ENCODE results near the gene KCNK3.

KCNK3 gene
- total RNA-seq, result 0 to 0.07 (median 0) reads per million in 9 experiments

GRCh38 chr2:26692279-26692896, at the start of gene KCNK3:
Gene KCNK3, plus strand, starts transcription at chr2:26692722. Its CDS starts 154 bp downstream, at chr2:26692876.
- H3K4me3 Mint-ChIP-seq, result peak within 1 kb of the TSS in 1 of 2 donors; percentile 39
- peaks cover 0 to 2% of the 10 kb centered on the region in 2 donors for H3K4me1 Mint-ChIP-seq (ENCODE audit: low read depth in 2 of 2)
- H3K36me3 Mint-ChIP-seq (ENCODE audit: insufficient read depth), result no peaks in the 10 kb centered on the region
- DNase-seq (peak; percentile 5 to 24 (median 11)), ATAC-seq (replicated peaks) (peak; percentile 83)
- no peaks in the 10 kb centered on the region for H3K9me3 Mint-ChIP-seq
- H3K27ac Mint-ChIP-seq, result no peak within 1 kb of the TSS
- H3K27me3 Mint-ChIP-seq, result peaks cover 68 to 95% of the 10 kb centered on the region in 2 donors

DNA sequence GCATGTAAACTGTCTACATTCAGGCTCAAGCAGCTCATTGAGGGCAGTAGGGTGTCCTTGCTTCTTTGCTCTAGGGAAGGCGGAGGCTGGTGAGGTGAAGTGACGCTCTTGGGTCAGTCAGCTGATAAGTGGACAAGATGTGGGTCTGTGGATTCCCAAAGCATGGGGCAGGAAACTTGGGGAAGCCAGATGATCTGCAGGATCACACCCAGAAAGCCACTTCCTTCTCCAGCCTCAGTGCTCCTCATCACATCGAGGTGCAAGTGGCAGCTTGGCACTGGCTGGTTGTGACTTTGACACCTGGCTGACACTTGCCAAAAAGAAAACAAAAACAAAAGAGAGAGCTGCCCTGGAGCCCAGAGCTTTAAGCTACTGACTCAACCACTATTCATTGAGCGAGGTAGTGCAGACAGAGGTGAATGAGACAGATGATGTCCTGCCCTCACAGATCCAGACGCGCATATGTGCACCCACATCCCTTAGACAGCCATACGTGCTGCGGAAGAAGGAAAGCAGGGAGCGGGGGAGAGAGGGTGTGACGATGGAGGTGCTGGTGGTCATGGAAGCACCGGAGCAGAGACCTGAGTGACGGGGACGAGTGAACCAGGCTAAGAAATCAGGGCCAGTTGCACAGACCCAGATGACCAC, 48.2 kb upstream of the KCNK3 start:
- H3K36me3 Mint-ChIP-seq (ENCODE audit: insufficient read depth), result no peaks in the 10 kb centered on the region

GRCh38 chr2:26645762-26646161, 46.8 kb upstream of the KCNK3 start:
- DNase-seq (no peak), ATAC-seq (replicated peaks) (no peak)
- peaks cover 69 to 78% of the 10 kb centered on the region in 2 donors for H3K27me3 Mint-ChIP-seq
- H3K27ac Mint-ChIP-seq, result no peak overlapping the region
- no peaks in the 10 kb centered on the region for H3K4me1 Mint-ChIP-seq (ENCODE audit: low read depth in 2 of 2)
- no peak overlapping the region for H3K4me3 Mint-ChIP-seq
- H3K9me3 Mint-ChIP-seq, result no peaks in the 10 kb centered on the region
- no peaks in the 10 kb centered on the region for H3K36me3 Mint-ChIP-seq (ENCODE audit: insufficient read depth)

More for the DNA sequence above, 48.2 kb upstream of the KCNK3 start:
- H3K9me3 Mint-ChIP-seq, result no peaks in the 10 kb centered on the region
- H3K4me3 Mint-ChIP-seq, result no peak overlapping the region
- peaks cover 63 to 65% of the 10 kb centered on the region in 2 donors for H3K27me3 Mint-ChIP-seq
- H3K27ac Mint-ChIP-seq, result no peak overlapping the region
- DNase-seq (no peak), ATAC-seq (replicated peaks) (no peak)
- H3K4me1 Mint-ChIP-seq (ENCODE audit: low read depth in 2 of 2), result no peaks in the 10 kb centered on the region

DNA sequence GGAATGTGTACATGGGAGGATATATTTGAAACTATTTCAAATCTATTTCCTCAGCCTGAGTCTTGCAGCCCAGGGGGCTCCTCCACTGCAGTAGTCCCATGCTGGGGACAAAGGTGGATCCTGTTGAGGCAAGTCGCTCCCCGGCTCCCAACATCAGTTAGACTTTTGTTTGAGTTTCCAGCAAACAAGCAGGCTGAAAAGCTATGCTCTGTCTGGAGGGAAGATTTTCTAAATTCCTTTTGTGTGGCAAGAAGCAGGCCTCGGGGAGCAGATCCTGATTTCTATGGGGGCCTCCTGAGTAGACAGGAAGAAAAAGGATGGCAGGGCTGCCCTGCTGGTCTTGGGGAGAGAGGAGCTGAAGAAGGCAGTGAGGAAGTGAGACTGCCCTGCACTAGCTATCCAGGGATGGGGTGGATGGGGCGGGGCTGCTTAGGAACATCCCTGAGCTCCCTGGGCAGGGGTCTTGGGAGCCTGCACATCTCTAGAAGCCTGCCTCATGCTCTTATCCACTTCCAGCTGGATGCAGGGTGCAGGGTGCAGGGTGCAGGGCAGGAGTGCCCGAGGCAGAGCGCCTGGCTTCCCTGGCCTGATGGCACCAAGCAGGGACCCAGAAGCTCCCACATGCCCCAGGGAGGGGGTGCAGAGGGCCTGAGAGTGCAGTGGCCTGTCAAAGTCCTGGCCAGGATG, 45.4 kb upstream of the KCNK3 start:
- Mint-ChIP-seq H3K9me3 (no peaks in the 10 kb centered on the region), H3K36me3 (ENCODE audit: insufficient read depth) (no peaks in the 10 kb centered on the region), H3K4me1 (ENCODE audit: low read depth in 2 of 2) (no peaks in the 10 kb centered on the region), H3K27me3 (peaks cover 64 to 91% of the 10 kb centered on the region in 2 donors), H3K27ac (no peak overlapping the region), H3K4me3 (no peak overlapping the region)
- ATAC-seq (replicated peaks), result no peak
- DNase-seq, result no peak

DNA sequence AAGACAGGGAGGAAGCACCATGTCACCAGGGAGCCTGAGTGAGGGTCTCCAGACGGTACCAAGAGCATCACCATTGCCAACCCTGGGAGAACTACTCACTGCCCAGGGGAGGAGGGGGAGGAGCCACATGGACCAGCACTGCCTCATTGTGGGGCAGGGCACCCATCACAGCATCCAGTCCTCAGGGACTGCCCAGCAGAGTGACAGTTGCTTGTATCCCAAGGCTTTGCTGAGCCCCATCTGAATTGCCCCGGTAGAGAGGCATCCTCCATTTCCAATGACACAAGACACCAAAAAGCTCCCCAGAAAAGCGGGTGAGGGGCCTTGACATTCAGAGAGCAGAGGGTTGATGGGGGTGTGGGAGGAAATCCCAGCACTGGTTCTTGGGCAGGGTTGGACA, 44.5 kb upstream of the KCNK3 start:
- H3K27me3 Mint-ChIP-seq, result peaks cover 66 to 93% of the 10 kb centered on the region in 2 donors
- no peak for ATAC-seq (replicated peaks)
- DNase-seq, result no peak
- no peaks in the 10 kb centered on the region for H3K36me3 Mint-ChIP-seq (ENCODE audit: insufficient read depth)
- H3K9me3 Mint-ChIP-seq, result no peaks in the 10 kb centered on the region
- no peak overlapping the region for H3K4me3 Mint-ChIP-seq
- H3K27ac Mint-ChIP-seq, result no peak overlapping the region
- H3K4me1 Mint-ChIP-seq (ENCODE audit: low read depth in 2 of 2), result no peaks in the 10 kb centered on the region

DNA sequence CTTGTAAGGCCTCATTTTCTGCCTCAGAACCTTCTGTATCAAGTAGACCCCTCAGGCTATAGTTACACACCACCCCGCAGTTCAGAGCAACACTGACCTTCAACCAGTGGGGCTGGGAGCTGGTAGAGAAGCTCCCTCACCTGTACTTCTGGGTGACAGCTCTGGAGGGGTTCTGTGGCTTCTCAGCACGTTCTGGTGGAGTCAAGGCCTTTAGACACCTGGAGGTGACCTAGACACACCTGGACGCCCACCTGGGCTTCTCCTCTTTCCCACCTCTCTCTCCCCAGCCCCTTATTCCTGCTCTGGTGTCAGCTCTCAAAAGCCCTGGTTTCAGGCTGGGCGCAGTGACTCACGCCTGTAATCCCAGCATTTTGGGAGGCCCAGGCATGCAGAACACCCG, 44.0 kb upstream of the KCNK3 start:
- H3K9me3 Mint-ChIP-seq, result no peaks in the 10 kb centered on the region
- no peak overlapping the region for H3K27ac Mint-ChIP-seq
- no peaks in the 10 kb centered on the region for H3K36me3 Mint-ChIP-seq (ENCODE audit: insufficient read depth)
- no peak for DNase-seq
- peaks cover 67 to 94% of the 10 kb centered on the region in 2 donors for H3K27me3 Mint-ChIP-seq
- ATAC-seq (replicated peaks), result no peak
- no peak overlapping the region for H3K4me3 Mint-ChIP-seq
- no peaks in the 10 kb centered on the region for H3K4me1 Mint-ChIP-seq (ENCODE audit: low read depth in 2 of 2)

DNA sequence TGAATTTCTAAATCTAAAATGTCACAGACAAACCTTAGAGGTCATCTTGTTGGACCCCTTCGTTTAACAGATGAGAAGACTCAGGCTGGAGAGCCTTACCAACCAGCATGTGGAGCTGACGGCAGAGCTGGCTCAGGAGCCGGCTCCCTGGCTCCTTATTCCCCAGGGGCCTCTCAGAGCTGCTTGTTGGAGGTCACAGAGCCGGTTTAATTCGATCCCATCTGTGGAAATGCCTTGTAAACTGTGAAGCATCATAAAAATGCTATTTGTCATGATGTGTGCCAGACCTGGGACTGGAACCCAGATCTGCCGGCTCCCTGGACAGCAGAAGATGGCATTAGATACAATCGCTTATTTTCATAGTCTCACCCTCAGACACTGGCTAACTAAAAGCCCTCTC, 43.2 kb upstream of the KCNK3 start:
- no peak overlapping the region for H3K4me3 Mint-ChIP-seq
- H3K36me3 Mint-ChIP-seq (ENCODE audit: insufficient read depth), result no peaks in the 10 kb centered on the region
- H3K27ac Mint-ChIP-seq, result no peak overlapping the region
- ATAC-seq (replicated peaks), result no peak
- H3K27me3 Mint-ChIP-seq, result peaks cover 65 to 95% of the 10 kb centered on the region in 2 donors
- H3K9me3 Mint-ChIP-seq, result no peaks in the 10 kb centered on the region
- H3K4me1 Mint-ChIP-seq (ENCODE audit: low read depth in 2 of 2), result no peaks in the 10 kb centered on the region
- DNase-seq, result no peak

DNA sequence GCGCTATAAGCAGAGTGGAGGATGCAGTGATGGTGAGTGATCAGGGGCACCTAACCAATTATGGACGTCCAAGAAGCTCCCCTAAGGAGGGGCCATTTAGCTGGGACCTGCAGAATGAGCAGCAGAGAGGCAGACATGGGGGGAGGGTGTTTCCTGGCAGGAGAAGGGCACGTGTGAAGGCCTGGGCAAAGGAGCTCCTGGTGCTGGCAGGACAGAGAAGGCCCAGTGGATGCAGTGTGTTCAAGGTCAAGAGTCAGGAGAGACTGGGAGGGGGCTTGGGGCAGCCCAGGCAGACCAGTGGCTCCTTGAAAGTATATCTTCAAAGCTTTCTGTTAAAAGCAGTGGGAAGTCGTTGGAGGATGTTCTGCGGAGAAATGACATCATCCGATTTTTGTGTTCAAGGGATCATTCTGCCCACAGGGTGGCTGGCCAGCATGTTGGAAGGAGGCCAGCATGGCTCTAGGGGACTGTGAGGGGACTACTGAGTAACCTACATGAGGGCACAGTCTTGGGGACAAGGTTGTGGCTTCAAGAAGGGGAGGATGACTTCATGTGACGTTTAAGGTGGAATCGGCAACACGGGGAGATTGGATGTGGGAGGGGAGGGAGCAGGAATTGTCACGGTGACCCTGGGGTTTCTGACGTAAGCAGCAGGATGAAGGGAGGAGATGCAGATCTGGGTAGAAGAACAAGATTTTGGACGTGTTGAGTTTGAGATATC, 42.4 kb upstream of the KCNK3 start:
- no peak for ATAC-seq (replicated peaks)
- no peaks in the 10 kb centered on the region for H3K36me3 Mint-ChIP-seq (ENCODE audit: insufficient read depth)
- H3K27ac Mint-ChIP-seq, result peak overlapping the region in 1 of 2 donors; percentile 21
- H3K4me1 Mint-ChIP-seq (ENCODE audit: low read depth in 2 of 2), result no peaks in the 10 kb centered on the region
- H3K4me3 Mint-ChIP-seq, result no peak overlapping the region
- no peaks in the 10 kb centered on the region for H3K9me3 Mint-ChIP-seq
- peaks cover 57 to 87% of the 10 kb centered on the region in 2 donors for H3K27me3 Mint-ChIP-seq
- no peak for DNase-seq

DNA sequence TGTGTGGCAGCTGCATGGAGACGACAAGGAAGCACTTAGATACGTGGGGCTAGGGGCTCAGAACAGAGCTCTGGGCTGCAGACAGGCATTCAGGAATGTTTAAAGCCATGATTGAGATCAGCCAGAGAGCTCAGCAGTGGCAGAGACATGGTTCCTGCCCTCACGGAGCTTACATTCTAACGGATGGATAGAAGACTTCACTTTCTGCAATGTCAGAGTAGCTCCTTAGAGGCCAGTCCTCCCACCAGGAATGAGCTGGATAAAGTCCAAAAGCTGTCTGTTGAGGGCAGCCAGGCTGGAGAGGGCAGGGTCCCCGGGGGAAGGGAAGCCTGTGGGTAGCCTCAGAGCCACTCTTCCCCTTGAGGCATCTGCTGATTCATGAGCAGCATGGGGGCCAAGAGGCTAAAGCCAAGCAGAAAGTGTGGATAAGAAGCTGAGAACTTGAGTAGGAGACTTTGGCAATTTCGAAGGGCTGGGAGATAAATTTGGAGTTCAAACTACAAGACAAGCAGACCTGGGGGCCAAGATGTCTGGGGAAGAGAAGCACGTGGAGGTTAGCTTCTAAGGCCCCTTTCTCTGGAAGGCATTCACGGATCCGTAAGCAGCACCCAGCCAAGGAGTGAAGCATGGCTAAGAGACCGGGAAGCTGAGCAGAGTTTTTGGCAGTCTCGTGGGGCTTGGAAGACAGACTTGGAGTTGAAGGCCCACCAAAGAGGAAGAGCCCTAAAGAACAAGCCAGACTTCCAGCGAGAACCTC, 41.6 kb upstream of the KCNK3 start:
- H3K4me1 Mint-ChIP-seq (ENCODE audit: low read depth in 2 of 2), result no peaks in the 10 kb centered on the region
- ATAC-seq (replicated peaks), result no peak
- no peak overlapping the region for H3K4me3 Mint-ChIP-seq
- H3K36me3 Mint-ChIP-seq (ENCODE audit: insufficient read depth), result no peaks in the 10 kb centered on the region
- H3K27ac Mint-ChIP-seq, result no peak overlapping the region
- DNase-seq, result no peak
- H3K27me3 Mint-ChIP-seq, result peaks cover 49 to 80% of the 10 kb centered on the region in 2 donors
- no peaks in the 10 kb centered on the region for H3K9me3 Mint-ChIP-seq

- H3K27ac Mint-ChIP-seq, result no peak overlapping the region
Observed at GRCh38 chr2:26651470-26651771, 41.1 kb upstream of the KCNK3 start.

GRCh38 chr2:26651799-26652198, 40.7 kb upstream of the KCNK3 start:
- Mint-ChIP-seq H3K36me3 (ENCODE audit: insufficient read depth) (no peaks in the 10 kb centered on the region), H3K4me3 (no peak overlapping the region), H3K27me3 (peaks cover 41 to 71% of the 10 kb centered on the region in 2 donors), H3K27ac (no peak overlapping the region), H3K4me1 (ENCODE audit: low read depth in 2 of 2) (no peaks in the 10 kb centered on the region), H3K9me3 (no peaks in the 10 kb centered on the region)
- ATAC-seq (replicated peaks), result no peak
- no peak for DNase-seq

More at GRCh38 chr2:26651470-26651771, 41.1 kb upstream of the KCNK3 start:
- ATAC-seq (replicated peaks) (no peak), DNase-seq (no peak)
- Mint-ChIP-seq H3K36me3 (ENCODE audit: insufficient read depth) (no peaks in the 10 kb centered on the region), H3K4me1 (ENCODE audit: low read depth in 2 of 2) (no peaks in the 10 kb centered on the region), H3K9me3 (no peaks in the 10 kb centered on the region), H3K4me3 (no peak overlapping the region), H3K27me3 (peaks cover 44 to 75% of the 10 kb centered on the region in 2 donors)

DNA sequence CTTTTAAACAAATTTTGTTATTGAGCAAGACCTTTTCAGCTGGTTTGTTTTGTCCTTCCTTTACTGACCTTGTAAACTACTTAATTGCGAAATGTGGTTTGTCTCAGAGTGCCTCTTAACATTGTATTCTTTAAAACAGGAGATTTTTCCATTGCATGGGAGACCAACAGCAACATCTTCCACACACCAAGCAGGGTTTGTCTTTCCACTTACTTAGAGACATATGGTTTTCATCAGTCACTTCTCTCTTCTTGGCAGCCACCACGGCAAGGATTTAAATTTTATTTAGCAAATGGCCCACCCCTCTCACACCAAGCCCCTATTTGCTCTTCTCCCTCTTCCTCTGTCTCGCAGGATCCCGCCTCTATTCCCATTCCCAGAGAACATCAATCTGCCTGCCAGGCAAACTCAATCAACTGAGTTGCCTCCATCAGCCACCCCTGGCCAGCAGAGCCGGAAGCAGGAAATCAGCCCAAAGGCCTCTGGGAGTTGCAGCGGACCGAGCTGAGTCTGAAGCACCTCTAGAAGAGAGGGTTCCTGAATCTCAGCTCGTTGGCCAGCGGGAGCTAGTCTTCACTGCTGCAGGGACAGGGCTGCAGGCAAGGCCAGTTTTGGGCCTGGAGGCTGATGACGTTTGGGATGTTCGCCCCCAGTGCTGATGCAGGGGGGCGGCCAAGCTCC, 40.0 kb upstream of the KCNK3 start:
- Mint-ChIP-seq H3K4me1 (ENCODE audit: low read depth in 2 of 2) (no peaks in the 10 kb centered on the region), H3K27ac (no peak overlapping the region), H3K4me3 (no peak overlapping the region), H3K36me3 (ENCODE audit: insufficient read depth) (no peaks in the 10 kb centered on the region), H3K9me3 (no peaks in the 10 kb centered on the region), H3K27me3 (peaks cover 37 to 69% of the 10 kb centered on the region in 2 donors)
- no peak for DNase-seq
- ATAC-seq (replicated peaks), result no peak

All from effector memory CD8-positive, alpha-beta T cell (primary cell).